ENCODE data around the gene BTRC. TPM values are rescaled to one million over a fixed set of nuclear protein-coding genes. Genes with fewer than 3 reads are reported as not detected.

The BTRC gene
- total RNA-seq, 1 experiment from 2014 or later: 29.1 TPM

DNA sequence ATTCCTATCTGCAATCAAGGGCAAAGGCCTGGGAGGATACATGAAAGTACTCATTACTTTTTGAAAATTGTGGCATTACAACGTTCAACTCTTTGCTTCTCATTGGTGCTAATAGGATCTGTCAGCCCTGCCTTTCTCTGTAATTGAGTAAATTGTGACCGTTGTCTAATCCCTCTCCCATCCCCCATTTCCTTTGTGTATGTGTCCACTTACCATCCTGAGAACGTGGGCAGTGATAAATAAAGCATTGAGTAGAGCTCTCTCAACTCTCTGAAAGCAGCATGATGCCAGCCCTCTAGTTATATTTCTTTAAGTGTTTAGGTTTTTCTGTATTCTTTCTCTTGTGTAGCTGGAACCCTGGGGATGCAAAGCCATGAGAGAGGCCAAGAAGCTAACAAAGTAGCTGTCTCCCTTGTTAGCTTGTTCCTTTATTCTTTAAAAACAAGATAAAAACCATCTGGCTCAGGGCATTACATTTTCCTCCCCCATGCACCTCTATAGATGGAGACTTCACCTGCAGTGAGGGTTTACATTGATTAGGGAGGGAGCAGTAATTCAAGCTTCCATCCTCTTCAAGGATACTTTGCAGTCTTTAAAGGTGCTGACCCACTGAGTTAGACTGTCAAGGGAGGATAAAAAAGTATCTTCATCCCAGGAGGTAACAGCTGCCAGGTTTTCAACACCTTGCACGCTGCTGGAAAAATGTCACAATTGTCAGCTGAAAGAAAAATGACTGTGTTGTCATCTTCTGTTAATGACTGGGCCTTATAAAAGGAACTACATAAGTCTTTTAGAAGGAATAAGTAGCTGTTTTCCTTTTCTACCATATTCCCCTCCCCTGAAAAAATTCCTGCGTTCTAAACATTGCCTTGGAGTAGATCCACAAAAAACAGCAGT, 112.3 kb downstream of the BTRC start:
- H3K9me2 ChIP-seq (ENCODE audit: insufficient read depth): no peaks in the 10 kb centered on the region
- intact Hi-C loops (cut with micrococcal nuclease): no loop called here
- no TSS peak for BruUV-seq (replicated peaks)
- no peak overlapping the region for H3K4me3 ChIP-seq (replicated peaks in 1 of 2; ENCODE audit: low read depth in 1 of 2, low read length in 2 of 2)
- H3K9ac ChIP-seq (ENCODE audit: low read length): no peak overlapping the region
- H2AFZ ChIP-seq (ENCODE audit: low read depth, low read length, poor library complexity, severe bottlenecking): no peak overlapping the region
- H3K79me2 ChIP-seq (ENCODE audit: insufficient read depth, low read length): no peaks in the 10 kb centered on the region
- no peak overlapping the region for H3K27ac ChIP-seq (ENCODE audit: low read depth, low read length)
- no peaks in the 10 kb centered on the region for H3K36me3 ChIP-seq (ENCODE audit: control insufficient read depth in 1 of 2, insufficient read depth in 2 of 2, low read length in 2 of 2)
- no peak for DNase-seq (ENCODE audit: low read depth, low spot score)
- no peaks in the 10 kb centered on the region for H3K9me3 ChIP-seq (ENCODE audit: control insufficient read depth in 1 of 2, insufficient read depth in 1 of 2, low read depth in 1 of 2, low read length in 2 of 2)
- H4K20me1 ChIP-seq (ENCODE audit: insufficient read depth): no peaks in the 10 kb centered on the region
- TF ChIP-seq YY1 (IDR thresholded peaks at IDR 0.05; ENCODE audit: extremely low read depth, insufficient replicate concordance, low read depth, low read length) (no peak), FOSL1 (IDR thresholded peaks at IDR 0.05; ENCODE audit: low read depth) (no peak), JUND (IDR thresholded peaks at IDR 0.05) (no peak), ELF1 (IDR thresholded peaks at IDR 0.05; ENCODE audit: borderline replicate concordance, low read depth) (no peak), ZNF274 (IDR thresholded peaks at IDR 0.05; ENCODE audit: low read depth, low read length) (no peak), SP1 (IDR thresholded peaks at IDR 0.05; ENCODE audit: low read depth) (no peak), EZH2 (IDR thresholded peaks at IDR 0.05) (no peak), ZFX (IDR thresholded peaks at IDR 0.05) (no peak), EZH2phosphoT487 (IDR thresholded peaks at IDR 0.05; ENCODE audit: borderline replicate concordance) (no peak), SIN3A (IDR thresholded peaks at IDR 0.05; ENCODE audit: low read depth) (no peak), POLR2AphosphoS5 (IDR thresholded peaks at IDR 0.05; ENCODE audit: low read depth, low read length) (no peak), POLR2A (IDR thresholded peaks at IDR 0.05; ENCODE audit: borderline replicate concordance, extremely low read depth, insufficient read depth, insufficient read length) (no peak), RAD21 (IDR thresholded peaks at IDR 0.05; ENCODE audit: low read depth) (no peak), CEBPB (IDR thresholded peaks at IDR 0.05; ENCODE audit: low read depth) (no peak)
- TF ChIP-seq, protein P1, sequence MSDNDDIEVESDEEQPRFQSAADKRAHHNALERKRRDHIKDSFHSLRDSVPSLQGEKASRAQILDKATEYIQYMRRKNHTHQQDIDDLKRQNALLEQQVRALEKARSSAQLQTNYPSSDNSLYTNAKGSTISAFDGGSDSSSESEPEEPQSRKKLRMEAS (IDR thresholded peaks at IDR 0.05): no peak
- TF ChIP-seq, protein P2, sequence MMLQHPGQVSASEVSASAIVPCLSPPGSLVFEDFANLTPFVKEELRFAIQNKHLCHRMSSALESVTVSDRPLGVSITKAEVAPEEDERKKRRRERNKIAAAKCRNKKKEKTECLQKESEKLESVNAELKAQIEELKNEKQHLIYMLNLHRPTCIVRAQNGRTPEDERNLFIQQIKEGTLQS (IDR thresholded peaks at IDR 0.05): no peak
- TF ChIP-seq, protein P3, sequence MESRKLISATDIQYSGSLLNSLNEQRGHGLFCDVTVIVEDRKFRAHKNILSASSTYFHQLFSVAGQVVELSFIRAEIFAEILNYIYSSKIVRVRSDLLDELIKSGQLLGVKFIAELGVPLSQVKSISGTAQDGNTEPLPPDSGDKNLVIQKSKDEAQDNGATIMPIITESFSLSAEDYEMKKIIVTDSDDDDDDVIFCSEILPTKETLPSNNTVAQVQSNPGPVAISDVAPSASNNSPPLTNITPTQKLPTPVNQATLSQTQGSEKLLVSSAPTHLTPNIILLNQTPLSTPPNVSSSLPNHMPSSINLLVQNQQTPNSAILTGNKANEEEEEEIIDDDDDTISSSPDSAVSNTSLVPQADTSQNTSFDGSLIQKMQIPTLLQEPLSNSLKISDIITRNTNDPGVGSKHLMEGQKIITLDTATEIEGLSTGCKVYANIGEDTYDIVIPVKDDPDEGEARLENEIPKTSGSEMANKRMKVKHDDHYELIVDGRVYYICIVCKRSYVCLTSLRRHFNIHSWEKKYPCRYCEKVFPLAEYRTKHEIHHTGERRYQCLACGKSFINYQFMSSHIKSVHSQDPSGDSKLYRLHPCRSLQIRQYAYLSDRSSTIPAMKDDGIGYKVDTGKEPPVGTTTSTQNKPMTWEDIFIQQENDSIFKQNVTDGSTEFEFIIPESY (IDR thresholded peaks at IDR 0.05; ENCODE audit: extremely low read depth, insufficient replicate concordance, low read length): no peak
- TF ChIP-seq, protein P4, sequence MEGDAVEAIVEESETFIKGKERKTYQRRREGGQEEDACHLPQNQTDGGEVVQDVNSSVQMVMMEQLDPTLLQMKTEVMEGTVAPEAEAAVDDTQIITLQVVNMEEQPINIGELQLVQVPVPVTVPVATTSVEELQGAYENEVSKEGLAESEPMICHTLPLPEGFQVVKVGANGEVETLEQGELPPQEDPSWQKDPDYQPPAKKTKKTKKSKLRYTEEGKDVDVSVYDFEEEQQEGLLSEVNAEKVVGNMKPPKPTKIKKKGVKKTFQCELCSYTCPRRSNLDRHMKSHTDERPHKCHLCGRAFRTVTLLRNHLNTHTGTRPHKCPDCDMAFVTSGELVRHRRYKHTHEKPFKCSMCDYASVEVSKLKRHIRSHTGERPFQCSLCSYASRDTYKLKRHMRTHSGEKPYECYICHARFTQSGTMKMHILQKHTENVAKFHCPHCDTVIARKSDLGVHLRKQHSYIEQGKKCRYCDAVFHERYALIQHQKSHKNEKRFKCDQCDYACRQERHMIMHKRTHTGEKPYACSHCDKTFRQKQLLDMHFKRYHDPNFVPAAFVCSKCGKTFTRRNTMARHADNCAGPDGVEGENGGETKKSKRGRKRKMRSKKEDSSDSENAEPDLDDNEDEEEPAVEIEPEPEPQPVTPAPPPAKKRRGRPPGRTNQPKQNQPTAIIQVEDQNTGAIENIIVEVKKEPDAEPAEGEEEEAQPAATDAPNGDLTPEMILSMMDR (IDR thresholded peaks at IDR 0.05 in 2 of 3, conservative IDR thresholded peaks at IDR 0.05 in 1 of 3; ENCODE audit: borderline replicate concordance in 1 of 3, insufficient read depth in 1 of 3, low read depth in 2 of 3, low read length in 2 of 3): no peak
- TF ChIP-seq, protein P5, sequence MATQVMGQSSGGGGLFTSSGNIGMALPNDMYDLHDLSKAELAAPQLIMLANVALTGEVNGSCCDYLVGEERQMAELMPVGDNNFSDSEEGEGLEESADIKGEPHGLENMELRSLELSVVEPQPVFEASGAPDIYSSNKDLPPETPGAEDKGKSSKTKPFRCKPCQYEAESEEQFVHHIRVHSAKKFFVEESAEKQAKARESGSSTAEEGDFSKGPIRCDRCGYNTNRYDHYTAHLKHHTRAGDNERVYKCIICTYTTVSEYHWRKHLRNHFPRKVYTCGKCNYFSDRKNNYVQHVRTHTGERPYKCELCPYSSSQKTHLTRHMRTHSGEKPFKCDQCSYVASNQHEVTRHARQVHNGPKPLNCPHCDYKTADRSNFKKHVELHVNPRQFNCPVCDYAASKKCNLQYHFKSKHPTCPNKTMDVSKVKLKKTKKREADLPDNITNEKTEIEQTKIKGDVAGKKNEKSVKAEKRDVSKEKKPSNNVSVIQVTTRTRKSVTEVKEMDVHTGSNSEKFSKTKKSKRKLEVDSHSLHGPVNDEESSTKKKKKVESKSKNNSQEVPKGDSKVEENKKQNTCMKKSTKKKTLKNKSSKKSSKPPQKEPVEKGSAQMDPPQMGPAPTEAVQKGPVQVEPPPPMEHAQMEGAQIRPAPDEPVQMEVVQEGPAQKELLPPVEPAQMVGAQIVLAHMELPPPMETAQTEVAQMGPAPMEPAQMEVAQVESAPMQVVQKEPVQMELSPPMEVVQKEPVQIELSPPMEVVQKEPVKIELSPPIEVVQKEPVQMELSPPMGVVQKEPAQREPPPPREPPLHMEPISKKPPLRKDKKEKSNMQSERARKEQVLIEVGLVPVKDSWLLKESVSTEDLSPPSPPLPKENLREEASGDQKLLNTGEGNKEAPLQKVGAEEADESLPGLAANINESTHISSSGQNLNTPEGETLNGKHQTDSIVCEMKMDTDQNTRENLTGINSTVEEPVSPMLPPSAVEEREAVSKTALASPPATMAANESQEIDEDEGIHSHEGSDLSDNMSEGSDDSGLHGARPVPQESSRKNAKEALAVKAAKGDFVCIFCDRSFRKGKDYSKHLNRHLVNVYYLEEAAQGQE (IDR thresholded peaks at IDR 0.05; ENCODE audit: low read depth): no peak
- no peaks in the 10 kb centered on the region for H3K4me1 ChIP-seq (ENCODE audit: control insufficient read depth in 1 of 2, insufficient read depth in 2 of 2, low read length in 2 of 2)
- no peak overlapping the region for H3K4me2 ChIP-seq (ENCODE audit: low read length)
- no peaks in the 10 kb centered on the region for H3K27me3 ChIP-seq (ENCODE audit: insufficient read depth, low read length)
- no peak for ATAC-seq
- ChIA-PET RAD21 (ENCODE audit: low non-redundant PET in 1 of 2, low total read pairs in 2 of 2, uncharacterized antibody in 2 of 2, unreplicated experiment in 2 of 2) (interaction anchor here (1.0 to 1.4 kb wide), 3 partner anchors 165 to 252 kb away, joined by 3 to 6 read pairs (median 4); no protein-coding TSS in a partner anchor), CTCF (interaction anchor here (0.6 to 4.7 kb wide), 36 partner anchors 8 to 544 kb away, joined by 3 to 65 read pairs (median 10); no protein-coding TSS in a partner anchor), POLR2A (interaction anchor here (1.1 to 2.2 kb wide), 3 partner anchors 13 to 252 kb away, joined by 3 to 7 read pairs (median 5); no protein-coding TSS in a partner anchor)

Measured in HCT116 (cell line).